ENCODE measurements around the gene AUTS2.

AUTS2 gene

GRCh38 chr7:70595755-70596597 is 997.7 kb downstream of the AUTS2 start:
- Histone ChIP-seq H3K27ac (ENCODE audit: low read depth in 2 of 2, low read length in 2 of 2) (peak overlapping the region; percentile 53 to 61), H3K9ac (ENCODE audit: low read depth in 1 of 2, low read length in 2 of 2) (peak overlapping the region; percentile 26 to 72), H3K27me3 (ENCODE audit: control insufficient read depth in 2 of 2, insufficient read depth in 2 of 2, low read length in 2 of 2) (no peaks in the 10 kb centered on the region), H3K4me3 (ENCODE audit: low read length in 2 of 2) (peak overlapping the region; percentile 68 to 75), H3K9me3 (ENCODE audit: control insufficient read depth in 2 of 2, low read length in 2 of 2) (no peaks in the 10 kb centered on the region), H3K36me3 (ENCODE audit: control insufficient read depth in 2 of 2, insufficient read depth in 2 of 2, low read length in 2 of 2) (no peaks in the 10 kb centered on the region), H3K4me1 (ENCODE audit: control insufficient read depth in 2 of 2, insufficient read depth in 2 of 2, low read length in 2 of 2) (peaks cover 12 to 25% of the 10 kb centered on the region in 2 donors)

GRCh38 chr7:70596598-70596913 is 998.3 kb downstream of the AUTS2 start:
- H3K9me3 ChIP-seq (ENCODE audit: control insufficient read depth in 2 of 2, low read length in 2 of 2) = peaks cover 0 to 3% of the 10 kb centered on the region in 2 donors
- H3K36me3 ChIP-seq (ENCODE audit: control insufficient read depth in 2 of 2, insufficient read depth in 2 of 2, low read length in 2 of 2) = no peaks in the 10 kb centered on the region
- peak overlapping the region; percentile 68 to 75 for H3K4me3 ChIP-seq (ENCODE audit: low read length in 2 of 2)
- peak overlapping the region in 1 of 2 donors; percentile 72 for H3K9ac ChIP-seq (ENCODE audit: low read depth in 1 of 2, low read length in 2 of 2)
- peaks cover 12 to 21% of the 10 kb centered on the region in 2 donors for H3K4me1 ChIP-seq (ENCODE audit: control insufficient read depth in 2 of 2, insufficient read depth in 2 of 2, low read length in 2 of 2)
- H3K27ac ChIP-seq (ENCODE audit: low read depth in 2 of 2, low read length in 2 of 2) = peak overlapping the region; percentile 53 to 61
- no peaks in the 10 kb centered on the region for H3K27me3 ChIP-seq (ENCODE audit: control insufficient read depth in 2 of 2, insufficient read depth in 2 of 2, low read length in 2 of 2)

- Histone ChIP-seq H3K27me3 (ENCODE audit: control insufficient read depth in 2 of 2, insufficient read depth in 2 of 2, low read length in 2 of 2) (no peaks in the 10 kb centered on the region), H3K4me1 (ENCODE audit: control insufficient read depth in 2 of 2, insufficient read depth in 2 of 2, low read length in 2 of 2) (peaks cover 12 to 21% of the 10 kb centered on the region in 2 donors), H3K4me3 (ENCODE audit: low read length in 2 of 2) (peak overlapping the region; percentile 68 to 75), H3K36me3 (ENCODE audit: control insufficient read depth in 2 of 2, insufficient read depth in 2 of 2, low read length in 2 of 2) (no peaks in the 10 kb centered on the region), H3K9me3 (ENCODE audit: control insufficient read depth in 2 of 2, low read length in 2 of 2) (peaks cover 0 to 3% of the 10 kb centered on the region in 2 donors), H3K9ac (ENCODE audit: low read depth in 1 of 2, low read length in 2 of 2) (peak overlapping the region in 1 of 2 donors; percentile 72), H3K27ac (ENCODE audit: low read depth in 2 of 2, low read length in 2 of 2) (no peak overlapping the region)
These were observed 998.8 kb downstream of the AUTS2 start for GRCh38 chr7:70597066-70597465.

- peaks cover 12 to 21% of the 10 kb centered on the region in 2 donors for H3K4me1 ChIP-seq (ENCODE audit: control insufficient read depth in 2 of 2, insufficient read depth in 2 of 2, low read length in 2 of 2)
- H3K27ac ChIP-seq (ENCODE audit: low read depth in 2 of 2, low read length in 2 of 2) = peak overlapping the region; percentile 58 to 81
- H3K4me3 ChIP-seq (ENCODE audit: low read length in 2 of 2) = no peak overlapping the region
- H3K9me3 ChIP-seq (ENCODE audit: control insufficient read depth in 2 of 2, low read length in 2 of 2) = peaks cover 0 to 3% of the 10 kb centered on the region in 2 donors
- no peaks in the 10 kb centered on the region for H3K36me3 ChIP-seq (ENCODE audit: control insufficient read depth in 2 of 2, insufficient read depth in 2 of 2, low read length in 2 of 2)
- no peaks in the 10 kb centered on the region for H3K27me3 ChIP-seq (ENCODE audit: control insufficient read depth in 2 of 2, insufficient read depth in 2 of 2, low read length in 2 of 2)
- no peak overlapping the region for H3K9ac ChIP-seq (ENCODE audit: low read depth in 1 of 2, low read length in 2 of 2)
These were observed 1000.7 kb downstream of the AUTS2 start for GRCh38 chr7:70598976-70599375.

- peaks cover 0 to 3% of the 10 kb centered on the region in 2 donors for H3K9me3 ChIP-seq (ENCODE audit: control insufficient read depth in 2 of 2, low read length in 2 of 2)
- peak overlapping the region in 1 of 2 donors; percentile 53 for H3K4me3 ChIP-seq (ENCODE audit: low read length in 2 of 2)
- peaks cover 12 to 21% of the 10 kb centered on the region in 2 donors for H3K4me1 ChIP-seq (ENCODE audit: control insufficient read depth in 2 of 2, insufficient read depth in 2 of 2, low read length in 2 of 2)
- H3K9ac ChIP-seq (ENCODE audit: low read depth in 1 of 2, low read length in 2 of 2) = no peak overlapping the region
- H3K27me3 ChIP-seq (ENCODE audit: control insufficient read depth in 2 of 2, insufficient read depth in 2 of 2, low read length in 2 of 2) = no peaks in the 10 kb centered on the region
- peak overlapping the region; percentile 58 to 81 for H3K27ac ChIP-seq (ENCODE audit: low read depth in 2 of 2, low read length in 2 of 2)
- H3K36me3 ChIP-seq (ENCODE audit: control insufficient read depth in 2 of 2, insufficient read depth in 2 of 2, low read length in 2 of 2) = peaks cover 0 to 4% of the 10 kb centered on the region in 2 donors
These were observed 1001.3 kb downstream of the AUTS2 start for GRCh38 chr7:70599446-70600190.

- Histone ChIP-seq H3K4me1 (ENCODE audit: control insufficient read depth in 2 of 2, insufficient read depth in 2 of 2, low read length in 2 of 2) (peaks cover 5 to 21% of the 10 kb centered on the region in 2 donors), H3K4me3 (ENCODE audit: low read length in 2 of 2) (no peak overlapping the region), H3K9me3 (ENCODE audit: control insufficient read depth in 2 of 2, low read length in 2 of 2) (peaks cover 0 to 3% of the 10 kb centered on the region in 2 donors), H3K9ac (ENCODE audit: low read depth in 1 of 2, low read length in 2 of 2) (no peak overlapping the region), H3K36me3 (ENCODE audit: control insufficient read depth in 2 of 2, insufficient read depth in 2 of 2, low read length in 2 of 2) (peaks cover 0 to 5% of the 10 kb centered on the region in 2 donors), H3K27ac (ENCODE audit: low read depth in 2 of 2, low read length in 2 of 2) (peak overlapping the region in 1 of 2 donors; percentile 17), H3K27me3 (ENCODE audit: control insufficient read depth in 2 of 2, insufficient read depth in 2 of 2, low read length in 2 of 2) (no peaks in the 10 kb centered on the region)
These were observed 1002.7 kb downstream of the AUTS2 start for GRCh38 chr7:70600993-70601392.

- no peak overlapping the region for H3K27ac ChIP-seq (ENCODE audit: low read depth in 2 of 2, low read length in 2 of 2)
- no peak overlapping the region for H3K9ac ChIP-seq (ENCODE audit: low read depth in 1 of 2, low read length in 2 of 2)
- peaks cover 0 to 5% of the 10 kb centered on the region in 2 donors for H3K36me3 ChIP-seq (ENCODE audit: control insufficient read depth in 2 of 2, insufficient read depth in 2 of 2, low read length in 2 of 2)
- H3K4me1 ChIP-seq (ENCODE audit: control insufficient read depth in 2 of 2, insufficient read depth in 2 of 2, low read length in 2 of 2) = peaks cover 5 to 20% of the 10 kb centered on the region in 2 donors
- no peak overlapping the region for H3K4me3 ChIP-seq (ENCODE audit: low read length in 2 of 2)
- H3K9me3 ChIP-seq (ENCODE audit: control insufficient read depth in 2 of 2, low read length in 2 of 2) = peaks cover 0 to 3% of the 10 kb centered on the region in 2 donors
- H3K27me3 ChIP-seq (ENCODE audit: control insufficient read depth in 2 of 2, insufficient read depth in 2 of 2, low read length in 2 of 2) = no peaks in the 10 kb centered on the region
These were observed 1003.8 kb downstream of the AUTS2 start for GRCh38 chr7:70602117-70602516.

GRCh38 chr7:70607281-70607680 is 1009.0 kb downstream of the AUTS2 start:
- Histone ChIP-seq H3K4me3 (ENCODE audit: low read length in 2 of 2) (no peak overlapping the region), H3K4me1 (ENCODE audit: control insufficient read depth in 2 of 2, insufficient read depth in 2 of 2, low read length in 2 of 2) (no peaks in the 10 kb centered on the region), H3K9me3 (ENCODE audit: control insufficient read depth in 2 of 2, low read length in 2 of 2) (no peaks in the 10 kb centered on the region), H3K36me3 (ENCODE audit: control insufficient read depth in 2 of 2, insufficient read depth in 2 of 2, low read length in 2 of 2) (peaks cover 0 to 5% of the 10 kb centered on the region in 2 donors), H3K27me3 (ENCODE audit: control insufficient read depth in 2 of 2, insufficient read depth in 2 of 2, low read length in 2 of 2) (no peaks in the 10 kb centered on the region), H3K27ac (ENCODE audit: low read depth in 2 of 2, low read length in 2 of 2) (no peak overlapping the region), H3K9ac (ENCODE audit: low read depth in 1 of 2, low read length in 2 of 2) (no peak overlapping the region)

- Histone ChIP-seq H3K36me3 (ENCODE audit: control insufficient read depth in 2 of 2, insufficient read depth in 2 of 2, low read length in 2 of 2) (peaks cover 0 to 5% of the 10 kb centered on the region in 2 donors), H3K27me3 (ENCODE audit: control insufficient read depth in 2 of 2, insufficient read depth in 2 of 2, low read length in 2 of 2) (no peaks in the 10 kb centered on the region), H3K9ac (ENCODE audit: low read depth in 1 of 2, low read length in 2 of 2) (no peak overlapping the region), H3K4me3 (ENCODE audit: low read length in 2 of 2) (no peak overlapping the region), H3K9me3 (ENCODE audit: control insufficient read depth in 2 of 2, low read length in 2 of 2) (no peaks in the 10 kb centered on the region), H3K4me1 (ENCODE audit: control insufficient read depth in 2 of 2, insufficient read depth in 2 of 2, low read length in 2 of 2) (no peaks in the 10 kb centered on the region), H3K27ac (ENCODE audit: low read depth in 2 of 2, low read length in 2 of 2) (no peak overlapping the region)
These were observed 1009.5 kb downstream of the AUTS2 start for GRCh38 chr7:70607759-70608158.

GRCh38 chr7:70608229-70608628 is 1010.0 kb downstream of the AUTS2 start:
- Histone ChIP-seq H3K4me1 (ENCODE audit: control insufficient read depth in 2 of 2, insufficient read depth in 2 of 2, low read length in 2 of 2) (no peaks in the 10 kb centered on the region), H3K36me3 (ENCODE audit: control insufficient read depth in 2 of 2, insufficient read depth in 2 of 2, low read length in 2 of 2) (peaks cover 0 to 5% of the 10 kb centered on the region in 2 donors), H3K9ac (ENCODE audit: low read depth in 1 of 2, low read length in 2 of 2) (no peak overlapping the region), H3K27ac (ENCODE audit: low read depth in 2 of 2, low read length in 2 of 2) (no peak overlapping the region), H3K9me3 (ENCODE audit: control insufficient read depth in 2 of 2, low read length in 2 of 2) (no peaks in the 10 kb centered on the region), H3K27me3 (ENCODE audit: control insufficient read depth in 2 of 2, insufficient read depth in 2 of 2, low read length in 2 of 2) (no peaks in the 10 kb centered on the region), H3K4me3 (ENCODE audit: low read length in 2 of 2) (no peak overlapping the region)

Data from mucosa of rectum (tissue), 2 donors.